Gastrocnemius medialis (tissue), 4 donors: Measurements from ENCODE around the gene FYN. TPM values are rescaled to one million over a fixed set of nuclear protein-coding genes. Genes with fewer than 3 reads are reported as not detected.

Source experiments
- ATAC-seq, 2 donors: fragments of 150-250 bp; one replicate each; pipeline ENCODE4 v1.9.1; 2016
- DNase-seq, 2 donors: peaks; one replicate each; pipeline ENCODE4 v3.0.0-alpha.2; 2019
- H3K27ac ChIP-seq, 4 donors: fragments of 200-600 bp; sonication (generic); 1 replicate in 1 of 4; 2 replicates in 3 of 4; pipeline ENCODE4 v1.5.1; 2016 to 2018; ENCODE audit warnings: mild to moderate bottlenecking in 2 of 4, moderate library complexity in 1 of 4
- H3K27me3 ChIP-seq, 3 donors: fragments of 200-600 bp; sonication (generic) in 2 of 3; 1 replicate in 1 of 3; 2 replicates in 2 of 3; pipeline versions ENCODE4 v1.5.1 to v1.6.0; 2016 to 2019; ENCODE audit warnings: mild to moderate bottlenecking in 1 of 3, moderate library complexity in 1 of 3
- H3K36me3 ChIP-seq, 2 donors: fragments of 200-600 bp; sonication (generic) in 1 of 2; one replicate each; pipeline ENCODE4 v1.5.1; 2017 to 2018
- H3K4me1 ChIP-seq, 2 donors: fragments of 200-600 bp; sonication (generic) in 1 of 2; one replicate each; pipeline ENCODE4 v1.5.1; 2016 to 2017; ENCODE audit warnings: mild to moderate bottlenecking in 2 of 2
- H3K4me3 ChIP-seq, 4 donors: fragments of 200-600 bp; sonication (generic) in 3 of 4; 1 replicate in 1 of 4; 2 replicates in 3 of 4; pipeline ENCODE4 v1.5.1; 2016 to 2019; ENCODE audit warnings: mild to moderate bottlenecking in 2 of 4
- H3K9me3 ChIP-seq, 3 donors: fragments of 200-600 bp; sonication (generic) in 2 of 3; 1 replicate in 1 of 3; 2 replicates in 2 of 3; pipeline ENCODE4 v1.5.1; 2016 to 2019
- CTCF ChIP-seq, 5 experiments: fragments of 450-650 bp in 3 of 5; fragments of 200-600 bp in 2 of 5; sonication (generic) in 2 of 5; IDR thresholded peaks in 4 of 5; conservative IDR thresholded peaks in 1 of 5; 1 replicate in 4 of 5; 2 replicates in 1 of 5; pipeline ENCODE4 v1.5.1; 2016 to 2019; ENCODE audit warnings: antibody characterized with exemption in 5 of 5, mild to moderate bottlenecking in 3 of 5, moderate library complexity in 3 of 5
- POLR2A ChIP-seq, 2 donors: fragments of 450-650 bp; IDR thresholded peaks; one replicate each; pipeline ENCODE4 v1.6.1; 2017; ENCODE audit warnings: antibody characterized with exemption in 2 of 2, mild to moderate bottlenecking in 2 of 2, moderate library complexity in 2 of 2
- in situ Hi-C, 4 donors: fragments of 200-750 bp; cut with MboI; loops; one replicate each; pipeline versions ENCODE4 v1.15.0 to v1.8.0; 2017; ENCODE audit warnings: low sequenced_read_pairs in 4 of 4
- intact Hi-C: fragments of 100-400 bp; cut with DNase I; formaldehyde crosslinking; loops from one replicate; pipeline ENCODE4 v1.15.1; 2023; ENCODE audit warnings: low total_unique reads
- total RNA-seq, 4 donors: library from RNA; depleted of rRNA; stranded (reverse); fragments of >200 nt; gene quantifications; one replicate each; pipeline versions ENCODE4 v1.1.0 to v1.2.3, GENCODE V29; 2016

FYN gene
- total RNA-seq, 4 donors from 2014 or later = 9.2 to 36.8 (median 17.0) TPM

- Histone ChIP-seq H3K27ac (peak overlapping the region in 3 of 4 donors; percentile 0 to 53 (median 23)), H3K36me3 (no peaks in the 10 kb centered on the region), H3K27me3 (peaks cover 0 to 35% (median 15%) of the 10 kb centered on the region in 3 donors), H3K4me1 (peaks cover 4 to 5% of the 10 kb centered on the region in 2 donors), H3K4me3 (peak overlapping the region; percentile 46 to 72 (median 62)), H3K9me3 (no peaks in the 10 kb centered on the region)
- DNase-seq (no peak), ATAC-seq (no peak)
- in situ Hi-C loops (loop anchor here in 1 of 4 donors (25.0 kb wide), 1 partner anchor 137 kb away; no protein-coding TSS in a partner anchor), intact Hi-C loops (loop anchor here (5.0 to 10.0 kb wide), 4 partner anchors 123 to 997 kb away; partner anchors contain the start of gene REV3L)
- TF ChIP-seq POLR2A (IDR thresholded peaks at IDR 0.05) = no peak
- no peak for TF ChIP-seq CTCF (IDR thresholded peaks at IDR 0.05 in 4 of 5, conservative IDR thresholded peaks at IDR 0.05 in 1 of 5)
Observed at GRCh38 chr6:111874025-111874415, 768 bp upstream of the FYN start.

GRCh38 chr6:111872401-111873177 lies 663 bp downstream of the FYN start:
- DNase-seq = peak; percentile 20 to 24
- Histone ChIP-seq H3K4me3 (peak overlapping the region; percentile 46 to 72 (median 60)), H3K4me1 (peaks cover 4 to 5% of the 10 kb centered on the region in 2 donors), H3K27ac (peak overlapping the region; percentile 36 to 79 (median 72)), H3K9me3 (no peaks in the 10 kb centered on the region), H3K27me3 (peaks cover 0 to 35% (median 15%) of the 10 kb centered on the region in 3 donors), H3K36me3 (no peaks in the 10 kb centered on the region)
- intact Hi-C loops = loop anchor here (1.0 to 10.0 kb wide), 6 partner anchors 125 to 995 kb away; partner anchors contain the start of genes REV3L and RPF2
- ATAC-seq = peak; percentile 21 to 40
- in situ Hi-C loops = loop anchor here in 1 of 4 donors (25.0 kb wide), 1 partner anchor 135 kb away; no protein-coding TSS in a partner anchor
- no peak for TF ChIP-seq POLR2A (IDR thresholded peaks at IDR 0.05)
- no peak for TF ChIP-seq CTCF (IDR thresholded peaks at IDR 0.05 in 4 of 5, conservative IDR thresholded peaks at IDR 0.05 in 1 of 5)

- Histone ChIP-seq H3K4me1 (peaks cover 4 to 5% of the 10 kb centered on the region in 2 donors), H3K27me3 (peaks cover 0 to 35% (median 15%) of the 10 kb centered on the region in 3 donors), H3K27ac (peak overlapping the region; percentile 36 to 79 (median 70)), H3K4me3 (peak overlapping the region; percentile 46 to 72 (median 60)), H3K36me3 (no peaks in the 10 kb centered on the region), H3K9me3 (no peaks in the 10 kb centered on the region)
- TF ChIP-seq CTCF (IDR thresholded peaks at IDR 0.05 in 4 of 5, conservative IDR thresholded peaks at IDR 0.05 in 1 of 5) = no peak
- no peak for TF ChIP-seq POLR2A (IDR thresholded peaks at IDR 0.05)
- ATAC-seq = peak in 1 of 2 donors; percentile 1
- intact Hi-C loops (loop anchor here (2.0 to 10.0 kb wide), 5 partner anchors 125 to 995 kb away; partner anchors contain the start of genes REV3L and RPF2), in situ Hi-C loops (loop anchor here in 1 of 4 donors (25.0 kb wide), 1 partner anchor 135 kb away; no protein-coding TSS in a partner anchor)
- no peak for DNase-seq
Observed at GRCh38 chr6:111871725-111872400, 1.4 kb downstream of the FYN start.

GRCh38 chr6:111871207-111871606 lies 2.0 kb downstream of the FYN start:
- H3K27ac ChIP-seq = peak overlapping the region; percentile 36 to 79 (median 70)
- peaks cover 0 to 33% (median 15%) of the 10 kb centered on the region in 3 donors for H3K27me3 ChIP-seq
- no peak for DNase-seq
- H3K4me1 ChIP-seq = peaks cover 4 to 5% of the 10 kb centered on the region in 2 donors
- in situ Hi-C loops (loop anchor here in 1 of 4 donors (25.0 kb wide), 1 partner anchor 134 kb away; no protein-coding TSS in a partner anchor), intact Hi-C loops (loop anchor here (5.0 to 10.0 kb wide), 4 partner anchors 126 to 994 kb away; partner anchors contain the start of gene REV3L)
- no peak for ATAC-seq
- H3K9me3 ChIP-seq = no peaks in the 10 kb centered on the region
- no peaks in the 10 kb centered on the region for H3K36me3 ChIP-seq
- H3K4me3 ChIP-seq = peak overlapping the region; percentile 46 to 72 (median 60)
- TF ChIP-seq POLR2A (IDR thresholded peaks at IDR 0.05) (no peak), CTCF (IDR thresholded peaks at IDR 0.05 in 4 of 5, conservative IDR thresholded peaks at IDR 0.05 in 1 of 5) (no peak)
